Measurements from ENCODE around the gene TRIM33. TPM values are rescaled to one million over a fixed set of nuclear protein-coding genes. Genes with fewer than 3 reads are reported as not detected.

The TRIM33 gene
- total and polyA plus RNA-seq, 2 of the 13 experiments (the other 11 are each of a cell fraction or from before 2014, with no cell fraction given), result 35.5 to 42.2 TPM

- TF ChIP-seq ZSCAN5A (CRISPR knock-in tag; IDR thresholded peaks at IDR 0.05; ENCODE audit: borderline replicate concordance) (no peak), SUZ12 (IDR thresholded peaks at IDR 0.05; ENCODE audit: low read depth, low read length) (no peak)
Observed at GRCh38 chr1:114347431-114348209, 163.4 kb downstream of the TRIM33 start (continued).

- Histone ChIP-seq H3K4me3 (replicated peaks in 1 of 3; ENCODE audit: insufficient read depth in 1 of 3, low read depth in 2 of 3, low read length in 3 of 3) (peak overlapping the region; percentile 50 to 77 (median 67)), H2AFZ (ENCODE audit: low read length) (peak overlapping the region; percentile 99), H3K27me3 (ENCODE audit: control insufficient read depth in 1 of 2, insufficient read depth in 2 of 2, low read length in 2 of 2) (peaks cover 6 to 48% of the 10 kb centered on the region in 2 experiments; a peak in 4 of 5 replicates), H3K27ac (ENCODE audit: extremely low read length, insufficient read depth, low read length) (no peak overlapping the region), H3K36me3 (replicated peaks in 1 of 2; ENCODE audit: control insufficient read depth in 1 of 2, insufficient read depth in 2 of 2, low read length in 2 of 2) (no peaks in the 10 kb centered on the region), H3K4me1 (ENCODE audit: insufficient read depth, low read length) (peaks cover 31% of the 10 kb centered on the region), H3K79me2 (ENCODE audit: insufficient read depth, low read length) (no peaks in the 10 kb centered on the region), H4K20me1 (ENCODE audit: insufficient read depth, low read length) (no peaks in the 10 kb centered on the region), H3K9me3 (ENCODE audit: low read length) (no peaks in the 10 kb centered on the region), H3K9ac (ENCODE audit: insufficient read depth, low read depth, low read length) (peak overlapping the region; percentile 40; the same call in 1 of the 2 replicates), H3K4me2 (ENCODE audit: low read depth, low read length) (peak overlapping the region; percentile 98)
- in situ Hi-C loops (cut with HindIII; ENCODE audit: extremely low pct_ligation_motif_present, low pct_unique_long_range_greater_than_20kb) (loop anchor here (5.0 kb wide), 1 partner anchor 211 kb away; no protein-coding TSS in a partner anchor), intact Hi-C loops (cut with micrococcal nuclease; ENCODE audit: unreplicated experiment) (loop anchor here (1.0 to 2.0 kb wide), 3 partner anchors 23 to 324 kb away; partner anchors contain the start of gene DENND2C)
- CTCF ChIA-PET (ENCODE audit: low intra/inter-chr PET ratio, low total read pairs), result interaction anchor here (0.7 to 2.9 kb wide), 7 partner anchors 11 to 370 kb away, joined by 3 to 15 read pairs (median 5); partner anchors contain the start of genes DENND2C, NRAS and OLFML3
- peak; percentile 80 for DNase-seq (ENCODE audit: low spot score)
- POLR2A ChIA-PET, result interaction anchor here (1.7 kb wide), 1 partner anchor 121 kb away, joined by 3 read pairs; no protein-coding TSS in a partner anchor
- FAIRE-seq, result peak; percentile 85
- 9% methylated on average over 16 of the region's 33 CpGs for WGBS (ENCODE audit: low lambda C conversion rate)
- ATAC-seq, result peak; percentile 98
- no TSS peak for BruUV-seq (replicated peaks)
- TF ChIP-seq ZNF576 (CRISPR knock-in tag; IDR thresholded peaks at IDR 0.05) (no peak), ZFP37 (CRISPR knock-in tag; IDR thresholded peaks at IDR 0.05; ENCODE audit: borderline replicate concordance) (0 out of 2 replicates have a peak, but pooled peaks have one; percentile 59), ATF3 (CRISPR knock-in tag; IDR thresholded peaks at IDR 0.05) (peak; percentile 62; the same call in 1 of the 2 replicates), ZNF503 (CRISPR knock-in tag; IDR thresholded peaks at IDR 0.05) (no peak; the same call in 1 of the 2 replicates), HCFC1 (IDR thresholded peaks at IDR 0.05; ENCODE audit: low read depth, low read length) (no peak), FOXM1 (CRISPR knock-in tag; IDR thresholded peaks at IDR 0.05) (no peak), ZNF609 (CRISPR knock-in tag; IDR thresholded peaks at IDR 0.05; ENCODE audit: borderline replicate concordance) (no peak), SMC3 (IDR thresholded peaks at IDR 0.05; ENCODE audit: low read length) (peak; percentile 67; the same call in 1 of the 2 replicates), TBX3 (IDR thresholded peaks at IDR 0.05; ENCODE audit: borderline replicate concordance) (no peak)
Observed at GRCh38 chr1:114346480-114347029, 164.4 kb downstream of the TRIM33 start.
